ENCODE data around the gene C4orf33. TPM values are rescaled to one million over a fixed set of nuclear protein-coding genes. Genes with fewer than 3 reads are reported as not detected.
"Not testable (repeated sequence)": the region's sequence is repeated elsewhere in the genome, so short reads cannot be mapped to it uniquely, and the experiment has no call there.

The C4orf33 gene
- polyA plus RNA-seq, 1 donor from 2014 or later, result 42.2 TPM

- Histone ChIP-seq H3K4me3 (ENCODE audit: low read length) (no peak overlapping the region), H3F3A (ENCODE audit: insufficient read depth, low read length, poor library complexity, severe bottlenecking) (peaks cover 4% of the 10 kb centered on the region), H3K4me2 (ENCODE audit: low read length) (no peak overlapping the region), H3K27ac (ENCODE audit: low read length) (no peak overlapping the region), H4K20me1 (ENCODE audit: insufficient read depth) (no peaks in the 10 kb centered on the region), H3K36me3 (ENCODE audit: insufficient read depth, low read length) (no peaks in the 10 kb centered on the region), H3K27me3 (ENCODE audit: insufficient read depth, low read depth, low read length) (no peaks in the 10 kb centered on the region), H3K9me3 (ENCODE audit: low read length) (no peaks in the 10 kb centered on the region), H2AFZ (ENCODE audit: low read depth, low read length) (no peak overlapping the region), H3K9ac (ENCODE audit: low read length) (no peak overlapping the region), H3K79me2 (replicated peaks; ENCODE audit: insufficient read depth, low read length) (no peaks in the 10 kb centered on the region), H3K9me2 (ENCODE audit: insufficient read depth, low read length) (no peaks in the 10 kb centered on the region)
- TF ChIP-seq MXI1 (conservative IDR thresholded peaks at IDR 0.05; ENCODE audit: poor library complexity, severe bottlenecking), result no peak
These were observed 17.5 kb downstream of the C4orf33 start for GRCh38 chr4:129113434-129113833.

GRCh38 chr4:129113919-129114318 lies 18.0 kb downstream of the C4orf33 start:
- Histone ChIP-seq H3K4me2 (ENCODE audit: low read length) (no peak overlapping the region), H3K4me3 (ENCODE audit: low read length) (no peak overlapping the region), H3K79me2 (replicated peaks; ENCODE audit: insufficient read depth, low read length) (no peaks in the 10 kb centered on the region), H3F3A (ENCODE audit: insufficient read depth, low read length, poor library complexity, severe bottlenecking) (peaks cover 4% of the 10 kb centered on the region), H4K20me1 (ENCODE audit: insufficient read depth) (no peaks in the 10 kb centered on the region), H2AFZ (ENCODE audit: low read depth, low read length) (no peak overlapping the region), H3K9me2 (ENCODE audit: insufficient read depth, low read length) (no peaks in the 10 kb centered on the region), H3K27me3 (ENCODE audit: insufficient read depth, low read depth, low read length) (no peaks in the 10 kb centered on the region), H3K9me3 (ENCODE audit: low read length) (no peaks in the 10 kb centered on the region), H3K9ac (ENCODE audit: low read length) (no peak overlapping the region), H3K36me3 (ENCODE audit: insufficient read depth, low read length) (no peaks in the 10 kb centered on the region), H3K27ac (ENCODE audit: low read length) (no peak overlapping the region)
- no peak for TF ChIP-seq REST (IDR thresholded peaks at IDR 0.05; ENCODE audit: borderline replicate concordance)
- TF ChIP-seq MXI1 (conservative IDR thresholded peaks at IDR 0.05; ENCODE audit: poor library complexity, severe bottlenecking), result no peak
- TF ChIP-seq POLR2AphosphoS5 (IDR thresholded peaks at IDR 0.05), result no peak
- no peak for TF ChIP-seq EP300 (conservative IDR thresholded peaks at IDR 0.05; ENCODE audit: poor library complexity, severe bottlenecking)
- TF ChIP-seq EZH2 (IDR thresholded peaks at IDR 0.05; ENCODE audit: borderline replicate concordance, insufficient read depth, low read length, poor library complexity, severe bottlenecking), result no peak
- no peak for TF ChIP-seq RAD21 (conservative IDR thresholded peaks at IDR 0.05)
- TF ChIP-seq SMC3 (conservative IDR thresholded peaks at IDR 0.05; ENCODE audit: poor library complexity), result no peak

GRCh38 chr4:129117705-129118104 lies 21.8 kb downstream of the C4orf33 start:
- Histone ChIP-seq H3K9ac (ENCODE audit: low read length) (no peak overlapping the region), H3K79me2 (replicated peaks; ENCODE audit: insufficient read depth, low read length) (no peaks in the 10 kb centered on the region), H2AFZ (ENCODE audit: low read depth, low read length) (no peak overlapping the region), H3K27ac (ENCODE audit: low read length) (no peak overlapping the region), H3K27me3 (ENCODE audit: insufficient read depth, low read depth, low read length) (no peaks in the 10 kb centered on the region), H3K9me2 (ENCODE audit: insufficient read depth, low read length) (no peaks in the 10 kb centered on the region), H3K4me2 (ENCODE audit: low read length) (no peak overlapping the region), H3F3A (ENCODE audit: insufficient read depth, low read length, poor library complexity, severe bottlenecking) (no peaks in the 10 kb centered on the region), H3K4me3 (ENCODE audit: low read length) (no peak overlapping the region), H3K36me3 (ENCODE audit: insufficient read depth, low read length) (no peaks in the 10 kb centered on the region), H3K9me3 (ENCODE audit: low read length) (no peaks in the 10 kb centered on the region), H4K20me1 (ENCODE audit: insufficient read depth) (no peaks in the 10 kb centered on the region)
- TF ChIP-seq POLR2AphosphoS5 (IDR thresholded peaks at IDR 0.05), result no peak

- not testable (repeated sequence) for H2AFZ ChIP-seq (ENCODE audit: low read depth, low read length); H3K27me3 ChIP-seq (ENCODE audit: insufficient read depth, low read depth, low read length); H3F3A ChIP-seq (ENCODE audit: insufficient read depth, low read length, poor library complexity, severe bottlenecking); H3K27ac ChIP-seq (ENCODE audit: low read length); H4K20me1 ChIP-seq (ENCODE audit: insufficient read depth); H3K4me3 ChIP-seq (ENCODE audit: low read length); H3K9me2 ChIP-seq (ENCODE audit: insufficient read depth, low read length); H3K79me2 ChIP-seq (replicated peaks; ENCODE audit: insufficient read depth, low read length); H3K9ac ChIP-seq (ENCODE audit: low read length); H3K36me3 ChIP-seq (ENCODE audit: insufficient read depth, low read length); H3K9me3 ChIP-seq (ENCODE audit: low read length); H3K4me2 ChIP-seq (ENCODE audit: low read length)
These were observed 30.7 kb downstream of the C4orf33 start for GRCh38 chr4:129126614-129127013.
